DND-41 (cell line): ENCODE results near the gene TTLL12.

Experiments used
- CTCF ChIP-seq: IDR thresholded peaks from 2 replicates; pipeline ENCODE4 v1.5.1; 2012; ENCODE audit warnings: borderline replicate concordance, low read length, moderate library complexity, mild to moderate bottlenecking; ENCODE audit not compliant: poor library complexity, severe bottlenecking; ENCODE audit errors: extremely low read depth
- EZH2 ChIP-seq: IDR thresholded peaks from 3 replicates; pipeline ENCODE4 v1.6.1; 2012; ENCODE audit warnings: borderline replicate concordance, low read depth, mild to moderate bottlenecking, moderate library complexity, low read length, inconsistent platforms; ENCODE audit not compliant: severe bottlenecking

GRCh38 chr22:43187171-43188099 is 501 bp upstream of the TTLL12 start:
- TF ChIP-seq CTCF (peak; percentile 82), EZH2 (no peak)
